SK-N-MC (cell line): Measurements from ENCODE around the gene GID4.
A peak's percentile ranks its signal among the peaks of the same experiment; 100 is the strongest.

Experiments
- DNase-seq: peaks from one replicate; pipeline ENCODE4 v3.0.0-alpha.2; 2011; ENCODE audit warnings: low read depth, low spot score
- H3K27ac ChIP-seq: fragments of 200-600 bp; sonication (generic); 2 replicates; pipeline ENCODE4 v1.5.1; 2016; ENCODE audit warnings: mixed run types
- H3K36me3 ChIP-seq: fragments of 200-600 bp; sonication (generic); 2 replicates; pipeline ENCODE4 v1.6.1; 2017; ENCODE audit warnings: antibody characterized with exemption, low read length, mixed read lengths; ENCODE audit not compliant: insufficient read depth
- H3K4me3 ChIP-seq: fragments of 200-600 bp; sonication (generic); 2 replicates; pipeline ENCODE4 v1.5.1; 2016
- H3K9ac ChIP-seq: fragments of 200-600 bp; sonication (generic); 2 replicates; pipeline ENCODE4 v1.8.0; 2017; ENCODE audit warnings: mixed run types, mixed read lengths; ENCODE audit not compliant: insufficient read length
- H3K9me3 ChIP-seq: fragments of 200-600 bp; sonication (generic); 2 replicates; pipeline ENCODE4 v1.6.1; 2017; ENCODE audit warnings: low read depth, mild to moderate bottlenecking, antibody characterized with exemption, low read length, moderate library complexity, mixed read lengths
- EZH2 ChIP-seq: fragments of 200-600 bp; sonication (generic); IDR thresholded peaks from one replicate; pipeline ENCODE4 v1.6.1; 2017; ENCODE audit warnings: antibody characterized with exemption
- FOXP2 ChIP-seq: optimal IDR thresholded peaks from 2 replicates; pipeline ENCODE3; 2011; ENCODE audit warnings: mild to moderate bottlenecking, moderate library complexity; ENCODE audit not compliant: insufficient read depth; ENCODE audit errors: extremely low read length, control extremely low read depth
- POLR2AphosphoS5 ChIP-seq: IDR thresholded peaks from 2 replicates; pipeline ENCODE4 v1.6.1; 2012; ENCODE audit warnings: mild to moderate bottlenecking, low read depth, low read length, borderline replicate concordance

The GID4 gene

DNA sequence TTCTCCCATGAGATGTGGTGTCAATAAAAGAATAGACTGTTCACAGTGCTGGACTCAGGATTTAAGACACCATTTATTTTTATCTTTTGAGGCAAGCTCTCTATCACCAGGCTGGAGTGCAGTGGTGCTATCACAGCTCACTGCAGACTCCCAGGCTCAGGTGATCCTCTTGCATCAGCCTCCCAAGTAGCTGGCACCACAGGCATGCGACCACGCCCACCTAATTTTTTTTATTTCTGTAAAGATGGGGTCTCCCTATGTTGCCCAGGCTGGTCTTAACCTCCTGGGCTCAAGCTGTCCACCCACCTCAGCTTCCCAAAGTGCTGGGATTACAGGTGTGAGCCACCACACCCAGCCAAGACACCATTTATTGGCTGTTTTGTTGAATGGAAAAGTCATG lies 29.9 kb downstream of the GID4 start:
- no peak overlapping the region for H3K9ac ChIP-seq
- no peaks in the 10 kb centered on the region for H3K9me3 ChIP-seq
- no peak for DNase-seq
- H3K27ac ChIP-seq: no peak overlapping the region
- no peak for TF ChIP-seq POLR2AphosphoS5
- no peak for TF ChIP-seq EZH2
- TF ChIP-seq FOXP2: no peak
- H3K36me3 ChIP-seq: no peaks in the 10 kb centered on the region; the same call in 1 of the 2 replicates
- no peak overlapping the region for H3K4me3 ChIP-seq

DNA sequence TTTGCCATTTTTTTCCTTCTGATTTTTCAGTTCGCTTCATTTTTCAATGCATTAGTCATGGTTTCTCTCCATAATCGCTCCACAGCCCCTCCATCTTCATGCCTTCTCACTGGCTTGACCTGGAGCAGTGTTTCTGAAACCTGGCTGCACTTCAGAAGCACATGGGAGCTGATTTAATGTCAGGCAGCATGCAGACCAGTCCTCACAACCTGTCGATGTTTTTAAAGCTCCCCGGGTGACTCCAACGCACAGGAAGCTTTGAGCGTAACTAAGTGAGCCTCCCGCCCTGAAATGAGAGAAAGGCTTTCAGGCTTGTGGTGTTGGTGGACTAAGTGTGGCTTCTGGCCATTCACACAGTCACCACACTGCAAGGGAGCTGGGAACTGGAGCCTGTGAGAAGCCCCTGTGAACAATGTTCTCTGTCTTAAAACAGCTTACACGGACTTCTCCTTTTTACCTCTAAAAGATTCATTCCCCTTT lies 31.7 kb downstream of the GID4 start:
- H3K4me3 ChIP-seq: no peak overlapping the region
- H3K9me3 ChIP-seq: no peaks in the 10 kb centered on the region
- H3K9ac ChIP-seq: peak overlapping the region; percentile 51
- DNase-seq: no peak
- TF ChIP-seq EZH2: no peak
- no peak for TF ChIP-seq POLR2AphosphoS5
- TF ChIP-seq FOXP2: no peak
- H3K27ac ChIP-seq: no peak overlapping the region
- no peaks in the 10 kb centered on the region for H3K36me3 ChIP-seq

DNA sequence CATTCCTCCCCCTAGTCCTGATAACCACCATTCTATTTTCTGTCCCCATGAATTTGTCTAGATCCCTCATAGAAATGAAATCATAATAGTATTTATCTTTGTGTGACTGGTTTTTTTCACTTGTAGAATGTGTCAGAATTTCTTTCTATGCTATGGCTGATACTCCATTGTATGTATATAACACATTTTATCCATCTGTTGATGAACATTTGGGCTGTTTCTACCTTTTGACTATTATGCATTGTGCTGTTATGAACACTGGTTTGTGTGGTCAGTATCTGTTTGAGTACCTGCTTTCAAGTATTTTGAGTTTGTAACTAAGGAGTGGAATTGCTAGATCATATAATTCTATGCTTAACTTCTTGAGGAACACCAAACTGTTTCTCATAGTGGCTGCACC lies 32.5 kb downstream of the GID4 start:
- Histone ChIP-seq H3K9me3 (no peaks in the 10 kb centered on the region), H3K36me3 (no peaks in the 10 kb centered on the region), H3K9ac (no peak overlapping the region), H3K27ac (no peak overlapping the region), H3K4me3 (no peak overlapping the region)
- no peak for DNase-seq
- TF ChIP-seq FOXP2 (no peak), EZH2 (no peak)

DNA sequence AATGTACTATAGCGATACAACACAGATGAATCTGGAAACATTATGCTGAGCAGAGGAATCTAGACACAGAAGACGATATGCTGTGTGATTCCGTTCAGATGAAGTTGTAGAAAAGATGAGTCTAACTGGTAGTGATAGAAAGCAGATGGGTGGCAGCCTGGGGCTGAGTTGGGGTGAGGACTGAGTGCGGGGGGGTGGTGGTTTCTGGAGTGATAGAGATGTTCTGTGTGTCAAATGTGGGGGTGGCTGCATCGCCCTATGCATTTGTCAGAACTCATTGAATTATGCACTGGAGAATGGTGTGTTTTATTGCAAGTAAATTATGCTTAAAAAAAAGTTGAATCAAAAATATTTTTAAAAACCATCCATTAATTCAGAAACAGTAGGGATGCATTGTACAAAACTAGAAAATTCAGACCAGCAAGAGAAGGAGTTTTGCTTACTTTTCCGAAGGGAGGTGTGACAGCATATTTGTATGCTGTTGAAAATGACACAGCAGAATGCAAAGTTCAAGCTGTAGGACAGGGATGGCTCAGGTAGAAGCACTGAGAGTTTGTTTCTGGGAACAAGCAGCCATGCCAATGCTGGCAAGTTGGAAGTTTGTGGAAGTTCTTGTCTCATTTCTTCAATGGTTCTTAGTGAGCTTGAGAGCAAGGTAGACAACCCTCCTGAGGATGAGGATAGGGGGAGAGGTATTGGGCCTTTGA lies 35.5 kb downstream of the GID4 start:
- no peak for DNase-seq
- Histone ChIP-seq H3K9ac (no peak overlapping the region), H3K27ac (no peak overlapping the region), H3K9me3 (no peaks in the 10 kb centered on the region), H3K36me3 (no peaks in the 10 kb centered on the region), H3K4me3 (no peak overlapping the region)
- no peak for TF ChIP-seq POLR2AphosphoS5
- TF ChIP-seq FOXP2: no peak
- no peak for TF ChIP-seq EZH2

DNA sequence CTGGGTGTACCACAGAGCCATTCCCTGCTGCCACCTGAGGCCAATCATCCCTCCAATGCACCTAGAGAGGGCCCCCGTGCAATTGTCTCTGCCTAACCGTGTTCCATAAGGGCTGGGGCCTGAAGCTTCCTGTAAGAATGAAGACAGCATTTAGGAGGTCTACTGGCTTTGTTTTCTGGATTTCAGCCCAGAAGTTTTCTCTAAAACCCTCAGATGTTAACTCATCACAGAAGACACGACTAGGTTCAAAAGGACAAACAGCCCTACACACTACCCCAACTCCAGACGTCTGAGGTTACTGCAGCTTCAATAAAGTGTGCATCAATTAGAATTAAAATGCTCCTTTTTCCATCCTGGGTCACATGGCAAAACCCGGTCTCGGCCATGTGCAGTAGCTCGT lies 37.7 kb downstream of the GID4 start:
- TF ChIP-seq POLR2AphosphoS5 (no peak), EZH2 (no peak), FOXP2 (no peak)
- no peak overlapping the region for H3K4me3 ChIP-seq

DNA sequence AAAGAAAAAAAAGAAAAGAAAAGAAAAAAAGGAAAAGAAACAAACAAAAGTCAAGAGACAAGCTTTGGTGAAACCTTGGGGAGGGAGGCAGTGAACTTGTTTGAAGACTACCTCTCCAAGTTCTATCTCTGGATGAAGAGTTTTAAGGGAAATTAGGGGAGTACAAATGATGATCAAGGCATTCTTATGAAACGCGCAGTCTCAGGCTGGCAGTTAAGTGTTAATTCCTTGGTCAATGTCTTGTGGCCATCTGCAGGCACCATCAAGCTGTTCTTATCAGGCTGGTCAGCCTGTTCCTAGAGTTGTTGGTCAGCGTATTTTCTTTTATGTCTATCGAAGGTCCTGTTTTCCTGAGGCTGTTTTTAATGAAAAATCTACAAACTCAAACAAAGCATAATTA lies 40.3 kb downstream of the GID4 start:
- H3K27ac ChIP-seq: no peak overlapping the region
- H3K36me3 ChIP-seq: no peaks in the 10 kb centered on the region
- DNase-seq: no peak
- TF ChIP-seq FOXP2 (no peak), POLR2AphosphoS5 (no peak), EZH2 (no peak)
- H3K9me3 ChIP-seq: no peaks in the 10 kb centered on the region
- no peak overlapping the region for H3K4me3 ChIP-seq
- no peak overlapping the region for H3K9ac ChIP-seq

More for the DNA sequence above, 37.7 kb downstream of the GID4 start:
- Histone ChIP-seq H3K9me3 (no peaks in the 10 kb centered on the region), H3K27ac (no peak overlapping the region), H3K9ac (no peak overlapping the region), H3K36me3 (no peaks in the 10 kb centered on the region)
- DNase-seq: no peak

DNA sequence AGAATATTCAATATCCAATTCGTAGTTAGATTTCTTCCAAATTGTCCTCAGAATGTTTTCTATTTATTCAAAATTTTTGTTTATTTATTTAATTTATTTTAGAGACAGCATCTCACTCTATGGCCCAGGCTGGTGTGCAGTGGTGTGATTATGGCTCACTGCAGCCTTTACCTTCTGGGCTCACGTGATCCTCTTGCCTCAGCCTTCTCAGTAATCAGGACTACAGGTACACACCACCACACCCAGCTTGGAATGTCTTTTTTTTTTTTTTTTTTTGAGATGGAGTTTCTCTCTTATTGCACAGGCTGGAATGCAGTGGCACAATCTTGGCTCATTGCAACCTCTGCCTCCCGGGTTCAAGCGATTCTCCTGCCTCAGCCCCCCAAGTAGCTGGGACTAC lies 45.0 kb downstream of the GID4 start:
- H3K9me3 ChIP-seq: no peaks in the 10 kb centered on the region
- no peaks in the 10 kb centered on the region for H3K36me3 ChIP-seq
- H3K9ac ChIP-seq: no peak overlapping the region
- no peak overlapping the region for H3K27ac ChIP-seq
- no peak overlapping the region for H3K4me3 ChIP-seq
- no peak for TF ChIP-seq EZH2
- TF ChIP-seq POLR2AphosphoS5: no peak
- TF ChIP-seq FOXP2: no peak
- DNase-seq: no peak

DNA sequence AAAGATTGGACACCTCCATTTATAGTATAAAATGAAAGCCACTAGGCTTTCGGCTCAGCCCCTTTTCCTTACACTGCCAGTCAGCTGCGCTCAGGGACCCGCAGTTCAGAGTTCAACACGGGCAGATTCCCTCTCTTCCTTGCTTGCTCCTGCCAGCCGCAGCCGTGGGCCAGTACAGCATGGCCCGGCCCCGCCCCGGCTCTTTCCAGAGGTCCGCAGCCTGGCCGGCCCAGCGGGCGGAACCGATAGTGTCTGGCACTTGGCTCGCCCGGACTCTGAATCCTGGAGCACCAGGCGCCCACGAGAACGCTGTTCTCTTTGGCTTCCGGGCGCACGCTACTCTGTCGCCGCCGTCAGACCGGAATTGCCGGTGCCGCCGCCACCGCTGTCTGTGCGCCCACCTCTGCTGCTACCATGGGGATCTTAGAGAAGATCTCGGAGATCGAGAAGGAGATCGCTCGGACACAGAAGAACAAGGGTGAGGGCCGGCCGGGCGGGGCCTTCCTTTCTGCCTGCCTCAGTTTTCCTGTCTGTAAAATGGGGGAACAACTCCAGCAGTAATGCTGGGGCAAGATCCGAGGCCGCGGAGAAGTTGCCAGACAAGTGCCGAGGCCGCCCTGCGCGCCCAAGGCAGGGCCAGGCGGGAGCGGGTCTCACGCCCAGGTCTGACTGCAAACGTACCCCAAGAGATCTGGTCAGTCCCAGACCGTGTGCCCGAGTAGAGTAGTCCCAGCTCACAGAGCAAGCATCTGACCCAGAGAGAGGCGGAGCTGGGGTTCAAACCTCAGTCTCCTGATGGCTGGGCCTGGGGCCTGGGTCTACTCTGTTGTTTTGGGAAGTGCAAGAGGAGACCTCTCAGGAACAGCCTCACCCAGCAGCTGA lies 48.6 kb downstream of the GID4 start, which contains the start of gene DRG2:
Gene DRG2, plus strand, starts transcription at position 339 of the 882 bp plus-strand sequence. Its CDS starts 76 bp downstream, at position 415.
- H3K27ac ChIP-seq: peak within 1 kb of the TSS; percentile 74
- H3K4me3 ChIP-seq: peak within 1 kb of the TSS; percentile 99

More for the DNA sequence above, 48.6 kb downstream of the GID4 start, which contains the start of gene DRG2:
- DNase-seq: peak; percentile 16
- TF ChIP-seq EZH2: no peak
- peak; percentile 75 for TF ChIP-seq POLR2AphosphoS5
- no peak for TF ChIP-seq FOXP2
- H3K9me3 ChIP-seq: no peaks in the 10 kb centered on the region
- H3K9ac ChIP-seq: peak within 1 kb of the TSS; percentile 95
- no peaks in the 10 kb centered on the region; the same call in 1 of the 2 replicates for H3K36me3 ChIP-seq
